ENCODE measurements around the gene CORO7.
A peak's percentile ranks its signal among the peaks of the same experiment; 100 is the strongest.

The CORO7 gene

GRCh38 chr16:4425378-4426020 lies 9.1 kb upstream of the CORO7 start, which contains the start of gene DNAJA3:
DNAJA3 (plus strand) TSS chr16:4425868; CDS start chr16:4425882, 14 bp downstream.
- H2BK120ac ChIP-seq (ENCODE audit: low read depth, low read length) = no peak within 1 kb of the TSS
- no peak within 1 kb of the TSS for H4K8ac ChIP-seq (ENCODE audit: low read depth, low read length)
- H3K4me3 ChIP-seq (ENCODE audit: low read length) = peak within 1 kb of the TSS; percentile 100
- H3K4ac ChIP-seq (ENCODE audit: low read depth, low read length) = peak within 1 kb of the TSS; percentile 58
- H3K36me3 ChIP-seq (ENCODE audit: control insufficient read depth, insufficient read depth, low read length) = no peaks in the 10 kb centered on the region
- peak within 1 kb of the TSS; percentile 100 for H2BK5ac ChIP-seq (ENCODE audit: low read length)
- peak within 1 kb of the TSS; percentile 98 for H3K4me2 ChIP-seq (ENCODE audit: low read length)
- peak within 1 kb of the TSS; percentile 100 for H3K9ac ChIP-seq (ENCODE audit: low read length)
- peak within 1 kb of the TSS; percentile 100 for H4K5ac ChIP-seq (ENCODE audit: low read length)
- no peaks in the 10 kb centered on the region for H3K27me3 ChIP-seq (ENCODE audit: insufficient read depth, low read length, poor library complexity)
- H3K4me1 ChIP-seq (ENCODE audit: control insufficient read depth, low read depth, low read length) = peaks cover 3% of the 10 kb centered on the region
- peak within 1 kb of the TSS; percentile 64 for H3K18ac ChIP-seq (ENCODE audit: low read length)
- H3K56ac ChIP-seq (ENCODE audit: low read length) = peak within 1 kb of the TSS; percentile 100
- no CpG with 5 or more reads among the region's 68 CpGs for WGBS (ENCODE audit: extremely low coverage, insufficient coverage, low lambda C conversion rate)
- peak; percentile 97 for DNase-seq
- H2AK5ac ChIP-seq (ENCODE audit: low read length) = peak within 1 kb of the TSS; percentile 62
- H3K79me1 ChIP-seq (ENCODE audit: low read length) = peaks cover 14% of the 10 kb centered on the region
- H3K23ac ChIP-seq (ENCODE audit: low read length) = peak within 1 kb of the TSS; percentile 100
- H2BK15ac ChIP-seq (replicated peaks; ENCODE audit: low read depth) = no peak within 1 kb of the TSS
- peaks cover 25% of the 10 kb centered on the region for H3K79me2 ChIP-seq (ENCODE audit: control insufficient read depth, insufficient read depth, low read length)
- H3K27ac ChIP-seq (ENCODE audit: low read depth, low read length) = peak within 1 kb of the TSS; percentile 74

- WGBS (ENCODE audit: extremely low coverage, insufficient coverage, low lambda C conversion rate) = no CpG with 5 or more reads among the region's 8 CpGs
- H3K79me2 ChIP-seq (ENCODE audit: control insufficient read depth, insufficient read depth, low read length) = no peaks in the 10 kb centered on the region
Observed at GRCh38 chr16:4420505-4421105, 4.2 kb upstream of the CORO7 start.

GRCh38 chr16:4419402-4419959 lies 3.1 kb upstream of the CORO7 start:
- H3K27ac ChIP-seq (ENCODE audit: low read depth, low read length) = no peak overlapping the region
- no peak overlapping the region for H3K4me2 ChIP-seq (ENCODE audit: low read length)
- no CpG with 5 or more reads among the region's 7 CpGs for WGBS (ENCODE audit: extremely low coverage, insufficient coverage, low lambda C conversion rate)
- no peak overlapping the region for H4K5ac ChIP-seq (ENCODE audit: low read length)
- H3K9ac ChIP-seq (ENCODE audit: low read length) = no peak overlapping the region
- no peaks in the 10 kb centered on the region for H3K79me2 ChIP-seq (ENCODE audit: control insufficient read depth, insufficient read depth, low read length)
- no peak overlapping the region for H3K23ac ChIP-seq (ENCODE audit: low read length)
- no peak overlapping the region for H4K8ac ChIP-seq (ENCODE audit: low read depth, low read length)
- no peak overlapping the region for H3K56ac ChIP-seq (ENCODE audit: low read length)
- H2BK120ac ChIP-seq (ENCODE audit: low read depth, low read length) = no peak overlapping the region
- H3K4me1 ChIP-seq (ENCODE audit: control insufficient read depth, low read depth, low read length) = no peaks in the 10 kb centered on the region
- no peak overlapping the region for H2BK5ac ChIP-seq (ENCODE audit: low read length)
- no peaks in the 10 kb centered on the region for H3K27me3 ChIP-seq (ENCODE audit: insufficient read depth, low read length, poor library complexity)
- no peak overlapping the region for H2AK5ac ChIP-seq (ENCODE audit: low read length)
- H3K79me1 ChIP-seq (ENCODE audit: low read length) = peaks cover 3% of the 10 kb centered on the region
- H3K18ac ChIP-seq (ENCODE audit: low read length) = no peak overlapping the region
- H3K4ac ChIP-seq (ENCODE audit: low read depth, low read length) = no peak overlapping the region
- H3K4me3 ChIP-seq (ENCODE audit: low read length) = no peak overlapping the region
- no peak for DNase-seq
- no peaks in the 10 kb centered on the region for H3K36me3 ChIP-seq (ENCODE audit: control insufficient read depth, insufficient read depth, low read length)
- H2BK15ac ChIP-seq (replicated peaks; ENCODE audit: low read depth) = no peak overlapping the region

More at GRCh38 chr16:4420505-4421105, 4.2 kb upstream of the CORO7 start:
- no peak overlapping the region for H3K18ac ChIP-seq (ENCODE audit: low read length)
- H3K27me3 ChIP-seq (ENCODE audit: insufficient read depth, low read length, poor library complexity) = no peaks in the 10 kb centered on the region
- H3K23ac ChIP-seq (ENCODE audit: low read length) = no peak overlapping the region
- no peak overlapping the region for H3K56ac ChIP-seq (ENCODE audit: low read length)
- H3K4ac ChIP-seq (ENCODE audit: low read depth, low read length) = no peak overlapping the region
- H3K9ac ChIP-seq (ENCODE audit: low read length) = no peak overlapping the region
- H4K8ac ChIP-seq (ENCODE audit: low read depth, low read length) = no peak overlapping the region
- no peaks in the 10 kb centered on the region for H3K36me3 ChIP-seq (ENCODE audit: control insufficient read depth, insufficient read depth, low read length)
- no peak overlapping the region for H2BK120ac ChIP-seq (ENCODE audit: low read depth, low read length)
- H3K4me1 ChIP-seq (ENCODE audit: control insufficient read depth, low read depth, low read length) = peaks cover 3% of the 10 kb centered on the region
- H3K4me2 ChIP-seq (ENCODE audit: low read length) = no peak overlapping the region
- H2BK5ac ChIP-seq (ENCODE audit: low read length) = no peak overlapping the region
- H3K27ac ChIP-seq (ENCODE audit: low read depth, low read length) = no peak overlapping the region
- H3K4me3 ChIP-seq (ENCODE audit: low read length) = no peak overlapping the region
- H2BK15ac ChIP-seq (replicated peaks; ENCODE audit: low read depth) = no peak overlapping the region
- H4K5ac ChIP-seq (ENCODE audit: low read length) = no peak overlapping the region
- DNase-seq = no peak
- H3K79me1 ChIP-seq (ENCODE audit: low read length) = no peaks in the 10 kb centered on the region
- H2AK5ac ChIP-seq (ENCODE audit: low read length) = no peak overlapping the region

- H2BK15ac ChIP-seq (replicated peaks; ENCODE audit: low read depth) = no peak overlapping the region
- H3K23ac ChIP-seq (ENCODE audit: low read length) = no peak overlapping the region
- H3K4me3 ChIP-seq (ENCODE audit: low read length) = peak overlapping the region; percentile 70
- H3K18ac ChIP-seq (ENCODE audit: low read length) = peak overlapping the region; percentile 78
- H3K79me1 ChIP-seq (ENCODE audit: low read length) = peaks cover 4% of the 10 kb centered on the region
- H3K79me2 ChIP-seq (ENCODE audit: control insufficient read depth, insufficient read depth, low read length) = no peaks in the 10 kb centered on the region
- H2AK5ac ChIP-seq (ENCODE audit: low read length) = no peak overlapping the region
- no peak overlapping the region for H4K5ac ChIP-seq (ENCODE audit: low read length)
- H3K27me3 ChIP-seq (ENCODE audit: insufficient read depth, low read length, poor library complexity) = no peaks in the 10 kb centered on the region
- H3K27ac ChIP-seq (ENCODE audit: low read depth, low read length) = no peak overlapping the region
- H3K36me3 ChIP-seq (ENCODE audit: control insufficient read depth, insufficient read depth, low read length) = no peaks in the 10 kb centered on the region
- H4K8ac ChIP-seq (ENCODE audit: low read depth, low read length) = no peak overlapping the region
- H3K4me2 ChIP-seq (ENCODE audit: low read length) = peak overlapping the region; percentile 58
- H3K9ac ChIP-seq (ENCODE audit: low read length) = peak overlapping the region; percentile 78
- no peak overlapping the region for H2BK120ac ChIP-seq (ENCODE audit: low read depth, low read length)
- no CpG with 5 or more reads among the region's 44 CpGs for WGBS (ENCODE audit: extremely low coverage, insufficient coverage, low lambda C conversion rate)
- H3K56ac ChIP-seq (ENCODE audit: low read length) = peak overlapping the region; percentile 85
- peak; percentile 40 for DNase-seq
- no peaks in the 10 kb centered on the region for H3K4me1 ChIP-seq (ENCODE audit: control insufficient read depth, low read depth, low read length)
- H2BK5ac ChIP-seq (ENCODE audit: low read length) = no peak overlapping the region
- no peak overlapping the region for H3K4ac ChIP-seq (ENCODE audit: low read depth, low read length)
Observed at GRCh38 chr16:4415538-4416199, 727 bp downstream of the CORO7 start.

- Histone ChIP-seq H3K56ac (ENCODE audit: low read length) (no peak overlapping the region), H2AK5ac (ENCODE audit: low read length) (no peak overlapping the region), H2BK120ac (ENCODE audit: low read depth, low read length) (no peak overlapping the region), H3K4me2 (ENCODE audit: low read length) (no peak overlapping the region), H3K79me1 (ENCODE audit: low read length) (peaks cover 4% of the 10 kb centered on the region), H2BK15ac (replicated peaks; ENCODE audit: low read depth) (no peak overlapping the region), H3K4ac (ENCODE audit: low read depth, low read length) (no peak overlapping the region), H4K8ac (ENCODE audit: low read depth, low read length) (no peak overlapping the region), H3K27me3 (ENCODE audit: insufficient read depth, low read length, poor library complexity) (no peaks in the 10 kb centered on the region), H3K27ac (ENCODE audit: low read depth, low read length) (no peak overlapping the region), H3K9ac (ENCODE audit: low read length) (no peak overlapping the region), H3K4me3 (ENCODE audit: low read length) (no peak overlapping the region), H4K5ac (ENCODE audit: low read length) (no peak overlapping the region), H3K18ac (ENCODE audit: low read length) (no peak overlapping the region), H3K79me2 (ENCODE audit: control insufficient read depth, insufficient read depth, low read length) (no peaks in the 10 kb centered on the region), H3K36me3 (ENCODE audit: control insufficient read depth, insufficient read depth, low read length) (no peaks in the 10 kb centered on the region), H2BK5ac (ENCODE audit: low read length) (no peak overlapping the region), H3K4me1 (ENCODE audit: control insufficient read depth, low read depth, low read length) (no peaks in the 10 kb centered on the region), H3K23ac (ENCODE audit: low read length) (no peak overlapping the region)
- no CpG with 5 or more reads among the region's 7 CpGs for WGBS (ENCODE audit: extremely low coverage, insufficient coverage, low lambda C conversion rate)
- no peak for DNase-seq
Observed at GRCh38 chr16:4414187-4414917, 2.0 kb downstream of the CORO7 start.

Data from mesendoderm (in vitro differentiated cells).